ENCODE data around the gene PSMB9.
"Not testable (repeated sequence)": the region's sequence is repeated elsewhere in the genome, so short reads cannot be mapped to it uniquely, and the experiment has no call there.

Gene PSMB9

DNA sequence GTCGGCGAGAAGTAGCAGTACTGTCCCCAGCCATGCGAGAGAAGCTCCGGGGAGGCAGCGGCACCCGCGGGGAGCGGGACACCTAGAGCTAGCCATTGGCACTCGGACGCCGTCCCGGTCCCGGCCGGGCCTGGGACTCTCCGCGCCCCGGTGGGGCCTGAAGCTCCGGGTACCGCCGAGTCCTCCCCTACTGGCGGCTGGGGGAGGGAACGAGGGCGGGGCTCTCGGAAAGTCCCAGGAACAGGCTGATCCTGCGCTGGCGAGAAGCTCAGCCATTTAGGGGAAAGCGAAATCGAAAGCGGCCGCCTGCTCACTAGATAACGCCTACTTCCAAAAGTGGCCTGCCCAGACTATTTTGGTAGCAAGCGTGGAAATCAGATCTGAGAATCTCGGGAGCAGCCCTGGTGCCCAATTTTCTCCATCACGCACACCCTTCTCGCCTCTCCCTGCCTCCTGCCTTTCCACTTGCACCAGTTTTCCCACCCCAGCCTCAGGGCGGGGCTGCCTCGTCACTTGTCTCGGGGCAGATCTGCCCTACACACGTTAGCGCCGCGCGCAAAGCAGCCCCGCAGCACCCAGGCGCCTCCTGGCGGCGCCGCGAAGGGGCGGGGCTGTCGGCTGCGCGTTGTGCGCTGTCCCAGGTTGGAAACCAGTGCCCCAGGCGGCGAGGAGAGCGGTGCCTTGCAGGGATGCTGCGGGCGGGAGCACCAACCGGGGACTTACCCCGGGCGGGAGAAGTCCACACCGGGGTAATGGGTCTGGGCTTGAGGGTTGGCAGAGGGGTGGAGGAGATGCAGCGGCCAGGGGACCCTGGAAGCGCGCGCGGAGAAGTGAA, at the start of gene PSMB9, which contains the start of gene TAP1:
Gene PSMB9 (plus strand): TSS at position 652 of the 835 bp plus-strand sequence. CDS start 38 bp downstream, at position 690.
Gene TAP1 (minus strand): TSS at position 164 of the 835 bp plus-strand sequence. CDS start 68 bp downstream, at position 96.
- DNase-seq = peak; percentile 70 to 85

DNA sequence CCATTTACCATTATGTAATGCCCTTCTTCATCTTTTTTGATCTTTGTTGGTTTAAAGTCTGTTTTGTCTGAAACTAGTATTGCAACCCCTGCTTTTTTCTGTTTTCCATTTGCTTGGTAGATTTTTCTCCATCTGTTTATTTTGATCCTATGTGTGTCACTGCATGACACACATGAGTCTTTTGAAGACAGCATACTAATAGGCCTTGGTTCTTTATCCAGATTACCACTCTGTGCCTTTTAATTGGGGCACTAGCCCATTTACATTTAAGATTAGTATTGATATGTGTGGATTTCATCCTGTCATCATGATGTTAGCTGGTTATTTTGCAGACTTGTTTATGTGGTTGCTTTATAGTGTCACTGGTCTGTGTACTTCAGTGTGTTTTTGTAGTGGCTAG, 48.6 kb upstream of the PSMB9 start:
- DNase-seq = not testable (repeated sequence)

GRCh38 chr6:32807020-32807580, 46.9 kb upstream of the PSMB9 start:
- DNase-seq = no peak

- DNase-seq = no peak
These were observed 44.8 kb upstream of the PSMB9 start for GRCh38 chr6:32809171-32809570.

DNA sequence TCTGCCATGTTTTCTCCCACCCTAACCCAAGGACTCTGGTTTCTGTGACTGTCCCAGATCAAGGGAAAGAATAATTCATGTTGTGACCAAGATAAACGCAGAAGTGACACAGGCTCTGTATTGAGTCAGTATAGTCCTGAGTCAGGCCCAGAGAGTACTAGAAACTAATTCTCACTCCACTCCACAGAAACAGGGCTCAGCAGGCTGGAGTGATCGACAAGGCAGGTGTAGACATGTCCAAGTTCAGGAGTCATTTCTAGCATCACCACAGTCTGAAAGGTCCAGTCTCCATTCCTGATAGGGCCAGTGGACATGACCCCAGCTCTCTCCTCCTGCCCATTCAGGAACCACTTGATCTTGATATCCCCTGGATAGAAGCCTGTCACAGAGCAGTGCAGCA, 39.8 kb upstream of the PSMB9 start:
- DNase-seq = no peak

DNA sequence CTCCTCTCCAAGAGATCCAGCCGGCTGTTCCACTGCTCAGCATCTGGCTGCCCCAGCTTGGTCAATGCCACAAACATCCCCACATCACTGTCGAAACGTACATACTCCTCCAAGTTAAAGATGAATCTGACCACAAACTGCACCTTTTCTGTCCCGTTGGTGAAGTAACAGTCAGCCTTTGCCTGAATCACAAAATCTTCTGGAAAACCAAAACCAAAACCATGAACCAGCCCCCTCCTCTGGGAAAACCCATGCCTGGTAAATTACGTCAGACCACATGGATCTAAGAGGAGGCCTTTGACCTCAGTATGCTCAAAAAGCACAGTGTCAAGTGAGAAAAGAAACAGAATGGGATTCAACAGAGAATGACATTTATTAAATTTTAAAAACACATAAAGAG, 38.9 kb upstream of the PSMB9 start:
- no peak for DNase-seq

DNA sequence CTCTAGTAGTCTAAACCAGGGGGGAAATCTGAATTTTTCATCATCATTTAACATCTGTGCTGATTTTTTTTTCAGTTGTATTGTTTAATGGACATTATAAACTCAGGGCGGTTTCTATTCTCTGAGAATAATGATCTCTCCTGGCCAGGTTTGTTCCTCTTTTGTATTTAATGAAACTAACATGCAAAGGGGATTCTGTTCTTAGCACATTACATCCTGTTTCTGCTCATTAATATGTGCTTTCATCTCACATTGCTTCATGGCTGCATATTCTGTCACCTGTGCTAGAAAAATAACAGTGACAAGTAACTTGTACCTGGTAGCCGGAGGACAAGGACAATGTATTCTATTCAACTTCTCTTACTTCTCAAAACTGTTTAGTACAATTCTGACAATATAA, 38.0 kb upstream of the PSMB9 start:
- DNase-seq = no peak

DNA sequence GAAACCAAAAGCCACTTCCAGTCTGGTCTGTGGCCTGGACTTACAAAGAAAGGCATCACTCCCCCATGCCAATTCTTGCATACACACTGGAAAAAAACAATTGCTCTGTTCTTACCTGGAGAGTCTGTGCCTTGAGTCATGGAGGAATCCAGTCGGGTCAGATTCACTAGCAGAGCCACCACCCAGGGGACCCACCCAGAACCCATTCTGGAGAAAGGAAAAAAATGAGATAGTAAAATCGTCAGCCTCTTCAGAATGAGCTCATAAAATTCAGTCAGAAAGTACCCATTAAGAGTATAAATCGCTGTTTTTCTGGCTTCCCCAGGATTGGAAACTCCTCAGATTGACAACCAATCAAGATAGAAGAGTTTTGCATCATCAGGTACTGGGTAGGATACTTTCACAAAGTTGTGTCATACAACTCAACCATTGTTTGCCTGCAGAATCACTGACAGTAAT, 37.2 kb upstream of the PSMB9 start, which contains the start of gene HLA-DOB:
Gene HLA-DOB (minus strand): TSS at position 257 of the 459 bp plus-strand sequence. CDS start 51 bp downstream, at position 206.
- no peak for DNase-seq

DNA sequence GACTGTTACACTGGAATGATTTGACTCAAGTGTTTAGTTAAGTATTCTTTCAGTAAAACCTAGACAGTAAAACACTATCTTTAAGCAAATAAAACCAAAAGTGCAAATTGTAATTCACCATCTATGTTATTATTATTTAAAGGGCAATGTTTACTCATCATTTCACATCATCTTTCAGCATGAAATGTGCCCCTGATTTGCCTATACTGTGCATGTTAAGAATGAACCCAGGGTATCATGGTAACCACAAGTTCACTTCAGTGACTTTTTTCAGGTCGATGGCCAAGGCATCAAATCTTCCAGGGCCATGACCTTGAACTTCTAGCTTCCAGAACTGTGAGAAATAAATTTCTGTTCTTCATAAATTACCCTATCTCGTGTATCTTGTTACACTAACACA, 35.1 kb upstream of the PSMB9 start:
- DNase-seq = no peak

DNA sequence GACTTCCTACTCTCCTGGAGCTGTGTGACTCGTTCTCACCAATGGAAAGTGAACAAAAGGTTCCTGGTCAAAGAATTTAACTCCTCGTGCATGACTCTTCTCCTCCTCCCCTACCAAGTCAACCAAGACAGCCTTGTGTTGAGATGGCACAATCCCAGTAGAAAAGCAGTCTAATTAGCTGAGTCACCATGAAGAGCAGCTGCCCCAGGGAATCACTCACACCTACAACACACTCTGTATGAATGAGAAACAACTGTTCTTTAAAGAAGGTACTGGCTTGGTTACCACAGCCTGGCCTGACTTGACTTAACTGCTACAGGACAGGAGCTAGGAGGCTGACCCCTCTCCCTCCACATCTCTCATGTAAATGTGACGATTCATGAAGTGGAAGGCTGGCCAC, 34.3 kb upstream of the PSMB9 start:
- no peak for DNase-seq

DNA sequence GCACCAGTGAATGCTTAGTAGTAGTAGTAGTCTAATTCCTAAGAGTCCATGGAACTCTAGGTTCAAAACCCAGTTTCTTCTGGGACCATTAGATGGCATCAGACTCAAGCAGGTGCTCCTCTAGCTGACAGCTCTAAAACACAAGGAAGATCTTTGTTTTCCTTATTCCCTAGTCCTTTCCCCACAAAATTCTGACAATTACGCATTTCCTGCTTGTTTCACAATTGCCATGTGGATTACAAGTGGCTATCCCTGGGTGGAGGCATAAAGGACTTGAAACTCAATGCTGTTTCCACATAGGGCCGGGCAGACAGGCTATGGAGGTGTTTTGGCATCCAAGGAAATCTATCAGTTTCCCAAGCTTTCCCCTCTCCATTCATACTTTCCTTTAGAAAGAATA, 28.0 kb upstream of the PSMB9 start:
- DNase-seq = peak in 1 of 2 experiments; percentile 10

DNA sequence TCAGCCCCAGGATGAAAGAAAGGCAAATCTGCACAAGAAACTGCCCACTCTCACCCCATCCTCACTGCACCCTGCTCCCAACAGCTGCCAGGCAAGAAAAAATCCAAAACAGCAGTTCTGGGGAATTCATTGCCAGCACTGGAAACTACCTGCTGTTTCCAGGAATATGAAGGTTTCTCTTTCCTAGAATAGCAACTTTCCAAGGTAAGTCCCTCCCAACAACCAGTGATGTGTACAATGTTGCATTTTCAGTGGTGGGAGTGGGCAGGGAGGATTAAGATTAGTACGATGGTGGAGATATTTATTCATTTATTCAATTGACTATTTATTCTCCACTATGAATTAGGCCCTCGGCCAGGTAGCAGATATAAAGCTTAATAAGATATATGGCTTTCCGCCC, 27.0 kb upstream of the PSMB9 start:
- no peak for DNase-seq

DNA sequence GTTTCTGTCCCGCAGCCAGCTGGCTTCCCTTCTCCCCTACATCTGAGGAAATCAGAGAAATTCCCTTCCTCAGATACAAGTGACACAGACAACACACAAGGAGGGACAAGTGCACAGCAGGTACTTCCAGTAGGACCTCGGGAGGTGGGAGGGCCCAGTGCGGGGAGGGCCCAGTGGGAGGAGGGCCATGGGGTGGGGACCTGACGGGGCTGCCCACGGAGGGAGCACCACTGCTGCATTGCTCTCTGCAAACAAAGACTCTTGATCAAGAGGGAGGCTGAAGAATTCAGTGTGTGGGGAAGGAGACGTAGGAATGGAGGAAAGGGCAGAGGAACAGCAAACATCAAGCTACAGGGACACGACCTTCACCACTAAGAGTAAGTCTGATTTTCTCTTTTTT, 24.5 kb upstream of the PSMB9 start:
- no peak for DNase-seq

DNA sequence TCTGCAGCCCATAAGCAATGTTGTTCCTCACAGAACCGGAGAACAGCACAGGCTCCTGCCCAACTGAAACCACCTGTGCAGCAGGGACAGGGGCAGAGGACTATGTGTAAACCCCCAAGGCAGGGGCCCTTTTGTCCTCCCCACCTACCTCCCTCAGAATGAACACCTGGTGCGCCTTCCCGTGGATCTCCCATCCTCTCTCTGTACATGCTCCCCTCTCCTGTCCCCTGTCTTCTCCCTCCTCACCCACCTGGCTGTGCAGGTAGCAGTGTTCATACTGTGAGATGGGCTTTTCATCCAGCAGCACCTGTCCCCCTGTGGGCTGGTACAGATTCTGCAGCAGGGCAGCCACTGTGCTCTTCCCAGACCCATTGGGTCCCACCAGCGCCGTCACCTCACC, 24.0 kb upstream of the PSMB9 start:
- no peak for DNase-seq

DNA sequence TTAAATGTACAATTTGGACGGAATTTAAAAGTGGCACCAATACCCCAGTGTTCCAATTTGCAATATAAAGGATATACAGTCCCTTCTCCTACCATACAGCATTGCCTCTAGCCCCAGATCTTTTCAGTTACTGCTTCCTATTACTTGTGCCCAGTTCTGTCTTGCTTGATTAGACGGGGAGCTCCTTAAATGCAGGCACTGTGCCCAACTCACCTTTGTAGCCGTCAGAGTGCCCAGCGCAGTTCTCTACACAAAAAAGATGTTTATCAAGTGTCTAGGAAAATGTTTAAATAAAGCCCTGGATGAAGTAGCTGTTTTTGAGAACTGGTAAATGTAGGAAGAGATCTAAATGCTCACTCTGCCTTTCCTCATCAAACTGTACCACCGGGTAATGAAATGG, 23.1 kb upstream of the PSMB9 start:
- no peak for DNase-seq

DNA sequence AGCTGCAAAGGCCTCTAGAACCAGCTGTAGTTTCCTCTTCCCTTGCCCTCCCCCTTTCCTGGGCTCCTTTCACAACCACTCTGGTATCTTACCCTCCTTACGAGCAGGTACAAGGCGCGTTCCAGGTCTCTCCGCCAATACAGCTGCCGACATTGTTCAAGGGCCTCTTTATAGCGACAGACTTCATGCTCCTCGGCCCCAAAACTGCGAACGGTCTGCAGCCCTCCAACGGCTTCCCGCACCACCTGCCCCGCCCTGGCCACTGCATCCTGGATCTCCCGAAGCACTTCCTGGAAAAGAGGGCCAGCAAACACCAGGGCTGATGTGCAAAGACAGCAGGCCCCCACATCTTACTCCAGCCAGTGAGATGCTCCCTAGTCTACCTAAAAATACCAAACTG, 21.5 kb upstream of the PSMB9 start:
- no peak for DNase-seq

DNA sequence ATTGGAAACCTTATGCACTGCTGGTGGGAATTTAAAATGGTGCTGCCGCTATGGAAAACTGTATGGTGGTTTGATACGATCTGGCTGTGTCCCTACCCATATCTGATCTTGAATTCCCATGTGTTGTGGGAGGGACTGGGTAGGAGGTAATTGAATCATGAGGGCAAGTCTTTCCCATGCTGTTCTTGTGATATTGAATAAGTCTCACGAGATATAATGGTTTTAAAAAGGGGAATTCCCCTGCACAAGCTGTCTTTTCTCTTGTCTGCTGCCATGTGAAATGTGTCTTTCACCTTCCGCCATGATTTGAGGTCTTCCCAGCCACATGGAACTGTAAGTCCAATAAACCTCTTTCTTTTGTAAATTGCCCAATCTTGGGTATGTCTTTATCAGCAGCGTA, 20.3 kb upstream of the PSMB9 start:
- no peak for DNase-seq

GRCh38 chr6:32835167-32835893, 18.7 kb upstream of the PSMB9 start:
- DNase-seq = no peak

DNA sequence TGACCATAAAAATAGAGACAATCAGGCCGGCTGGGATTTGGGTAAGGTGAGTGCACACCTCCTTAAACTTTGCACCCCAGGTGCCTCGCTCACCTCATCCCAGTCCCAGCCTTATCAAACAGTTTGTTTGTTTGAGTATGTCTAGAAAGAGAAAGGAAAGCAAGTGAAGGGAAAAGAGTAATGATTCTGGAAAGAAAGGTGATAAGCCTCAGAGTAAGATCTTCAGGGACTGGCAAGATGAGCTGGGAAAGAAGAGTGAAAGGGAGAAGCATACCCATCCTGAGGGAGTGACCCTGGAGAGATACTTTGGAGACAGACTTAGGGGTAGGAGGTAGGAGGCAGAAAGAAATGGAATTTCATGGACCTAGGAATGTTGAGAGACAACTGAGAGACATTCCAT, 17.1 kb upstream of the PSMB9 start:
- DNase-seq = no peak

DNA sequence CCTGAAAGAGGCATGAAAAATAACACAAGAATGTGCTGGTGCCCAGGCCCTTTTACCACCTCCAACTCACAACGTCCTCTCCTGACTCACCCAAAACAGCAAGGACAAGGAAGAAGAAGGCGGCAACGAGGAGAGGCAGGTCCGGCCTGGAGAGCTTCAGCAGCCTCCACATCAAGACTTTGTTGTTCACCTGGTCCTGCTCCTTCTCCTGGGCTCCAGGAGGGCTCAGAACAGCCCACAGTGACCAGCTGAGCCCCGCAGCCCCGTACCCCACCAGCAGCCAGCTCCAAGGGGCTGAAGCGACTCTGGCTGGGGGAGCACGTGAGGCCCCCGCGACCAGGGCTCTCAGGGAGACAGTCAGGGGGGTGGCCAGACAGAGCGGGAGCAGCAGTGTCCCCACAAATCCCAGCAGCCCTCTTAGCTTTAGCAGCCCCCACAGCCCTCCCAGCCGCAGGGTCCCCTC, 16.3 kb upstream of the PSMB9 start:
- DNase-seq = no peak

DNA sequence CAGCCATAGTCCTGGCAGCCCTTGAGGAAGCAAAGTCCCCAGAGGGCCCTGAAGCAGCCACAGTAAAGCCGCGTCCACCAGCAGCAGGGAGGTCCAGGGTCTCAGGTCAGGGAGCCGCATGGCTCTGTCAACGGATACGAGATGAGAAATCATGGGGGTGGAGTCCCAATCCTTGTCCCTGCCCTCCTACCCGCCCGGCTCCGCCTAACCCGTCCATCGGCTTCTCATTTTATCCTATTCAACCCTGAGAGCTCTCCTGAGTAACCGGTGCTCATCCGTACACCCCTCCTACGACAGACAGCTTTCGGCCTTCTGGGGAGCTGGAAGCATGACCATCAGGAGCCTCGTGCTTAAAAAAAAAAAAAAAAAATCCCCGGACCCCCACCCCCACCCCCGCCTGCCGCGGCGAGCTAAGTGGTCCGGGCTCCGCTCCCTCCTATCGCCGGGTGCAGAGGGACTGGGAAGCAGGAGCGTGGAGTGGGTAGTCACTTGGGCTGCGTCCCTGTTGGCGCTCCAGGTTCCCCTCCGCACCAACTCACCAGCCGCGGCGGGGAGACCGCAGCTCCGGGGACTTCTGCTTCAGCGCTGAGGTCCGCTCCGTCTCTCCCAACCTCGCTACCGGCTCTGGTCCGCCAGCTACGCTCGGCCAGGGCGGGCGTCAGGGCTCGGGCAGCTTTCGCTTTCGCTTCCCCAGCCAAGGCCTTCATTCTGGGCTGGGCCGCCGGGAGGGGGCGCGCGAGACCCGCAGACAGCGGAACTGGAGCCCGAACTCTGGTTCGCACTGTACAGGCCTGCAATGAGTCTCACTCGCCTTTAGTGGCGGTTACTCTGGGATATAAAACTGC, 15.7 kb upstream of the PSMB9 start, which contains the start of gene TAP2:
Gene TAP2 (minus strand): TSS at position 626 of the 845 bp plus-strand sequence. CDS start 506 bp downstream, at position 120.
- DNase-seq = peak; percentile 65 to 77

GRCh38 chr6:32839356-32839755, 14.6 kb upstream of the PSMB9 start:
- DNase-seq = no peak
